ENCODE data around the gene BPIFB6.

DNA sequence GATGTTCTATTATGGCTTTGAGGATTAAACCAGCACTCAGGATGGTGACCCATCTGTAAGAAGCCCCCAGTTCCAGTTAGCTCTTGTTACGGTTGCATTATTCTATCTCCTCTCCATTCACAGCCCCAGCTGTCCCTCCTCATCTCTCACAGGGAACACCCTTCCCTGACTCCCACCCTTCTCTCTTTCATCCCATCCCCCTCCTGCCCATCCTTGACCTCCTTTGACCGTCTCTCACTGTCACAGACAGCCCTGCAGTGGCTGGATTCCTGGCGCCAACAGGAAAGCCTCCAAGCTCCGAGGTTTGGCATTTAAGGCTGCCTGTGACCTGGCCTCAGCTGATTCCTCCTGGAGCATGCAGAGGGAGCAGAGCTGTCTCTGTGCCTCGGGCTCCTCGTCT, 43.8 kb downstream of the BPIFB6 start:
- TF ChIP-seq, protein P1, sequence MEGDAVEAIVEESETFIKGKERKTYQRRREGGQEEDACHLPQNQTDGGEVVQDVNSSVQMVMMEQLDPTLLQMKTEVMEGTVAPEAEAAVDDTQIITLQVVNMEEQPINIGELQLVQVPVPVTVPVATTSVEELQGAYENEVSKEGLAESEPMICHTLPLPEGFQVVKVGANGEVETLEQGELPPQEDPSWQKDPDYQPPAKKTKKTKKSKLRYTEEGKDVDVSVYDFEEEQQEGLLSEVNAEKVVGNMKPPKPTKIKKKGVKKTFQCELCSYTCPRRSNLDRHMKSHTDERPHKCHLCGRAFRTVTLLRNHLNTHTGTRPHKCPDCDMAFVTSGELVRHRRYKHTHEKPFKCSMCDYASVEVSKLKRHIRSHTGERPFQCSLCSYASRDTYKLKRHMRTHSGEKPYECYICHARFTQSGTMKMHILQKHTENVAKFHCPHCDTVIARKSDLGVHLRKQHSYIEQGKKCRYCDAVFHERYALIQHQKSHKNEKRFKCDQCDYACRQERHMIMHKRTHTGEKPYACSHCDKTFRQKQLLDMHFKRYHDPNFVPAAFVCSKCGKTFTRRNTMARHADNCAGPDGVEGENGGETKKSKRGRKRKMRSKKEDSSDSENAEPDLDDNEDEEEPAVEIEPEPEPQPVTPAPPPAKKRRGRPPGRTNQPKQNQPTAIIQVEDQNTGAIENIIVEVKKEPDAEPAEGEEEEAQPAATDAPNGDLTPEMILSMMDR (tag by site-specific recombination; IDR thresholded peaks at IDR 0.05), result no peak
- no peak for TF ChIP-seq TRIM28 (IDR thresholded peaks at IDR 0.05; ENCODE audit: borderline replicate concordance, low read length)
- no peak for TF ChIP-seq SP3 (tag by site-specific recombination; IDR thresholded peaks at IDR 0.05)
- TF ChIP-seq ZNF514 (tag by site-specific recombination; IDR thresholded peaks at IDR 0.05), result no peak
- TF ChIP-seq ZSCAN30 (tag by site-specific recombination; IDR thresholded peaks at IDR 0.05), result no peak
- no peak for TF ChIP-seq ZNF221 (tag by site-specific recombination; IDR thresholded peaks at IDR 0.05; ENCODE audit: borderline replicate concordance)
